ENCODE measurements around the gene ELOVL7.

Gene ELOVL7

GRCh38 chr5:60789551-60789950 is 54.5 kb downstream of the ELOVL7 start:
- no peaks in the 10 kb centered on the region for H3K27me3 ChIP-seq (ENCODE audit: control insufficient read depth, insufficient read depth, low read length)
- no peak overlapping the region for H3K4me3 ChIP-seq (ENCODE audit: low read length)
- no peak overlapping the region for H3K9ac ChIP-seq (ENCODE audit: low read length)
- no peaks in the 10 kb centered on the region for H3K9me3 ChIP-seq (ENCODE audit: control insufficient read depth, low read depth, low read length)
- no peak overlapping the region for H3K27ac ChIP-seq (ENCODE audit: low read length)
- no peaks in the 10 kb centered on the region for H3K4me1 ChIP-seq (ENCODE audit: control insufficient read depth, low read depth, low read length)
- no peaks in the 10 kb centered on the region for H3K36me3 ChIP-seq (ENCODE audit: control insufficient read depth, low read depth, low read length)

GRCh38 chr5:60788863-60789513 is 55.1 kb downstream of the ELOVL7 start:
- Histone ChIP-seq H3K27ac (ENCODE audit: low read length) (no peak overlapping the region), H3K36me3 (ENCODE audit: control insufficient read depth, low read depth, low read length) (no peaks in the 10 kb centered on the region), H3K9me3 (ENCODE audit: control insufficient read depth, low read depth, low read length) (no peaks in the 10 kb centered on the region), H3K4me1 (ENCODE audit: control insufficient read depth, low read depth, low read length) (no peaks in the 10 kb centered on the region), H3K27me3 (ENCODE audit: control insufficient read depth, insufficient read depth, low read length) (no peaks in the 10 kb centered on the region), H3K4me3 (ENCODE audit: low read length) (no peak overlapping the region), H3K9ac (ENCODE audit: low read length) (no peak overlapping the region)

DNA sequence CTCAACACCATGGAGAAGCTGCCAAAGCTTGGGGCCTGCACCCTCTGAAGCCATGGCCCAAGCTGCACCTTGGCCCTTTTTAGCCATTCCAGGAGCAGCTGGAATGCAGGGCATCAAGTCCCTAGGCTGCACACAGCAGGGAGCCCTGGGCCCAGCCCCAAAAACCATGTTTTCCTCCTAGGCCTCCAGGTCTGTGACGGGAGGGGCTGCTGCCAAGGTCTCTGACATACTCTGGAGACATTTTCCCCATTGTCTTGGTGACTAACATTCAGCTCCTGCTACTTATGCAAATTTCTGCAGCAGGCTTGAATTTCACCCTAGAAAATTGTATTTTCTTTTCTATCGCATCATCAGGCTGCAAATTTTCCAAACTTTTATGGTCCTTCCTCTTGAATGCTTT is 64.6 kb downstream of the ELOVL7 start:
- H3K4me1 ChIP-seq (ENCODE audit: control insufficient read depth, low read depth, low read length): no peaks in the 10 kb centered on the region
- H3K4me3 ChIP-seq (ENCODE audit: low read length): no peak overlapping the region
- H3K27me3 ChIP-seq (ENCODE audit: control insufficient read depth, insufficient read depth, low read length): no peaks in the 10 kb centered on the region
- no peak overlapping the region for H3K9ac ChIP-seq (ENCODE audit: low read length)
- no peaks in the 10 kb centered on the region for H3K9me3 ChIP-seq (ENCODE audit: control insufficient read depth, low read depth, low read length)
- no peaks in the 10 kb centered on the region for H3K36me3 ChIP-seq (ENCODE audit: control insufficient read depth, low read depth, low read length)
- H3K27ac ChIP-seq (ENCODE audit: low read length): no peak overlapping the region

DNA sequence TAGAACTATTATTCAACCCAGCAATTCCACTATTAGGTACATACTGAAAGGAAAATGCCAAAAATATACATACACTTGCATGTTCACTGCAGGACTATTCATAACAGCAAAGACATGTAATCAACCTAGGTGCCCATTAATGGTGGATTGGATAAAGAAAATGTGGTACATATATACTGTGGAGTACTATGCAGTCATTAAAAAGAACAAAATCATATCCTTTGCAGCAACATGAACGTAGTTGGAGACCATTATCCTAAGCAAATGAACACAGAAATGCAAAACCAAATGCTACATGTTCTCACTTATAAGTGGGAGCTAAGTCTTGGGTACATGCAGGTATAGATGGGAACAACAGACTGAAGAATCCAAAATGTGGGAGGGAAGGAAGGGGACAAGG is 67.7 kb downstream of the ELOVL7 start:
- Histone ChIP-seq H3K9me3 (ENCODE audit: control insufficient read depth, low read depth, low read length) (no peaks in the 10 kb centered on the region), H3K36me3 (ENCODE audit: control insufficient read depth, low read depth, low read length) (no peaks in the 10 kb centered on the region), H3K4me3 (ENCODE audit: low read length) (no peak overlapping the region)

GRCh38 chr5:60765019-60765709 is 78.9 kb downstream of the ELOVL7 start:
- no peaks in the 10 kb centered on the region for H3K36me3 ChIP-seq (ENCODE audit: control insufficient read depth, low read depth, low read length)
- no peak overlapping the region for H3K9ac ChIP-seq (ENCODE audit: low read length)
- no peak overlapping the region for H3K4me3 ChIP-seq (ENCODE audit: low read length)
- H3K9me3 ChIP-seq (ENCODE audit: control insufficient read depth, low read depth, low read length): no peaks in the 10 kb centered on the region
- no peaks in the 10 kb centered on the region for H3K27me3 ChIP-seq (ENCODE audit: control insufficient read depth, insufficient read depth, low read length)
- H3K27ac ChIP-seq (ENCODE audit: low read length): no peak overlapping the region
- H3K4me1 ChIP-seq (ENCODE audit: control insufficient read depth, low read depth, low read length): no peaks in the 10 kb centered on the region

More for the DNA sequence above, 67.7 kb downstream of the ELOVL7 start:
- Histone ChIP-seq H3K4me1 (ENCODE audit: control insufficient read depth, low read depth, low read length) (peaks cover 9% of the 10 kb centered on the region), H3K27ac (ENCODE audit: low read length) (no peak overlapping the region), H3K27me3 (ENCODE audit: control insufficient read depth, insufficient read depth, low read length) (no peaks in the 10 kb centered on the region), H3K9ac (ENCODE audit: low read length) (no peak overlapping the region)

GRCh38 chr5:60763061-60763460 is 81.0 kb downstream of the ELOVL7 start:
- no peaks in the 10 kb centered on the region for H3K4me1 ChIP-seq (ENCODE audit: control insufficient read depth, low read depth, low read length)
- H3K9me3 ChIP-seq (ENCODE audit: control insufficient read depth, low read depth, low read length): no peaks in the 10 kb centered on the region
- H3K36me3 ChIP-seq (ENCODE audit: control insufficient read depth, low read depth, low read length): no peaks in the 10 kb centered on the region
- no peak overlapping the region for H3K27ac ChIP-seq (ENCODE audit: low read length)
- no peaks in the 10 kb centered on the region for H3K27me3 ChIP-seq (ENCODE audit: control insufficient read depth, insufficient read depth, low read length)
- no peak overlapping the region for H3K9ac ChIP-seq (ENCODE audit: low read length)
- no peak overlapping the region for H3K4me3 ChIP-seq (ENCODE audit: low read length)

- Histone ChIP-seq H3K9me3 (ENCODE audit: control insufficient read depth, low read depth, low read length) (no peaks in the 10 kb centered on the region), H3K4me3 (ENCODE audit: low read length) (no peak overlapping the region), H3K36me3 (ENCODE audit: control insufficient read depth, low read depth, low read length) (no peaks in the 10 kb centered on the region), H3K27me3 (ENCODE audit: control insufficient read depth, insufficient read depth, low read length) (no peaks in the 10 kb centered on the region), H3K27ac (ENCODE audit: low read length) (no peak overlapping the region), H3K9ac (ENCODE audit: low read length) (no peak overlapping the region), H3K4me1 (ENCODE audit: control insufficient read depth, low read depth, low read length) (no peaks in the 10 kb centered on the region)
These were observed 89.6 kb downstream of the ELOVL7 start for GRCh38 chr5:60754495-60754894.

DNA sequence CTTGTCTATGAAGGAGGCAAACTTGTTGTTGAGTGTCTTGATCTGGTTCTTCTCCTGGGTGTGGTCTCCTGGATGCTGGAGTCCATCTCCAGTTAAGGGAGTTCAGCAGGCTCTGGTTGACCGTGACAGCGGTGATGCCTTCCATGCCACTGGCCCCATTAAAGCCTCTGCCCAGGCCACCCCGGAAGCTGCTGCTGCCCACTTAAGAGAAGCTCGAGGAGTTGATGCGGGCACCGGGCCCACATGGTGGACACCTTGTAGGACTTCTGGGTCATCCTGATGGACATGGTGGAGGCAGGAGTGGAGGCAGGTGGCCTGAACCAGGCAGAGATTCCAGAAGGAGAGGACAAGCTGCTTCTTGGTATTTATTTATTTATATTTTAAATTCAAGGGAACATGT is 99.4 kb downstream of the ELOVL7 start:
- Histone ChIP-seq H3K36me3 (ENCODE audit: control insufficient read depth, low read depth, low read length) (no peaks in the 10 kb centered on the region), H3K4me3 (ENCODE audit: low read length) (no peak overlapping the region), H3K4me1 (ENCODE audit: control insufficient read depth, low read depth, low read length) (no peaks in the 10 kb centered on the region), H3K27ac (ENCODE audit: low read length) (no peak overlapping the region), H3K9ac (ENCODE audit: low read length) (no peak overlapping the region), H3K9me3 (ENCODE audit: control insufficient read depth, low read depth, low read length) (no peaks in the 10 kb centered on the region), H3K27me3 (ENCODE audit: control insufficient read depth, insufficient read depth, low read length) (no peaks in the 10 kb centered on the region)

DNA sequence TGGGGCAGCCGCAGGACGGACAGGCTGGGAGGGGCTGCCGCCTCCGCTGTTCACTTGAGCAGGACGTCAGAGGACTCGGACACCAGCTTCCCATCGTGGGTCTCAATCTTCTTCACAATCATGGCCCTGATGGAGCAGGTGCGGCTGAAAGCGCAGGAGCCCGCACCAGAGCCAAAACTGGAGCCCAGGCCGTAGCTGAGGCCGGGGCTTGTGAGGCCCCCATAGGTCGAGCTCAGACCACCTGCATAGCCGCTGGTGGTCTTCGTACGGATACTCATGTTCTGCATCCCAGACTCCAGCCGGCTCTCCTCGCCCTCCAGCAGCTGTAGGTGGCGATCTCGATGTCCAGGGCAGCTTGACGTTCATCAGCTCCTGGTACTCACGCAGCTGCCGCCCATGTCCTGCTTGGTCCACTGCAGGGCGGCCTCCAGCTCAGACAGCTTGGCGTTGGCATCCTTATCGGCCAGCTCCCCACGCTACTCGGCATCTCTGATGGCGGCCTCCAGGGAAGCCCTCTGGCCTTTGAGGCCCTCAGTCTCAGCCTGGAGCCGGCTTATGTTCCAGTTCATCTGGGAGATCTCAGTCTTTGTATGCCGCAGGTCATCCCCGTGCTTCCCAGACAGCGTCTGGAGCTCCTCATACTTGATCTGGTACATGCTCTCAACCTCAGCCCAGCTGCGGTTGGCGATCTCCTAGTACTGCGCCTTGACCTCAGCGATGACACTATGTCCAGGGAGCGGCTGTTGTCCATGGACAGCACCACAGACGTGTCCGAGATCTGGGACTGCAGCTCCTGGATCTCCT is 100.4 kb downstream of the ELOVL7 start:
- no peak overlapping the region for H3K27ac ChIP-seq (ENCODE audit: low read length)
- no peaks in the 10 kb centered on the region for H3K36me3 ChIP-seq (ENCODE audit: control insufficient read depth, low read depth, low read length)
- H3K27me3 ChIP-seq (ENCODE audit: control insufficient read depth, insufficient read depth, low read length): no peaks in the 10 kb centered on the region
- H3K4me1 ChIP-seq (ENCODE audit: control insufficient read depth, low read depth, low read length): no peaks in the 10 kb centered on the region
- H3K9me3 ChIP-seq (ENCODE audit: control insufficient read depth, low read depth, low read length): no peaks in the 10 kb centered on the region
- no peak overlapping the region for H3K4me3 ChIP-seq (ENCODE audit: low read length)
- no peak overlapping the region for H3K9ac ChIP-seq (ENCODE audit: low read length)

DNA sequence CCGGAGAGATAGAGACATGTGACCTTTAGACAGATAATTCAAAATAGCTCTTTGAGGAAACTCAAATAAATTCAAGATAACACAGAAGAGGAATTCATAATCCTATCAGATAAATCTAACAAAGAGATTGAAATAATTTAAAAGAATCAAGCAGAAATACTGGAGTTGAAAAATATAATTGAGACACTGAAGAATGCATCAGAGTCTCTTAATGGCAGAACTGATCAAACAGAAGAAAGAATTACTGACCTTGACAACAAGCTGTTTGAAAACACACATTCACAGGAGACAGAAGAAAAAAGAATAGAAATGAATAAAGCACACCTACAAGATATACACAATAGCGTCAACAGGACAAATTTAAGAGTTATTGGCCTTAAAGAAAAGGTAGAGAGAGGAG is 103.7 kb downstream of the ELOVL7 start:
- Histone ChIP-seq H3K4me1 (ENCODE audit: control insufficient read depth, low read depth, low read length) (no peaks in the 10 kb centered on the region), H3K9me3 (ENCODE audit: control insufficient read depth, low read depth, low read length) (no peaks in the 10 kb centered on the region), H3K9ac (ENCODE audit: low read length) (no peak overlapping the region)

GRCh38 chr5:60738933-60739332 is 105.1 kb downstream of the ELOVL7 start:
- H3K4me1 ChIP-seq (ENCODE audit: control insufficient read depth, low read depth, low read length): no peaks in the 10 kb centered on the region
- H3K27ac ChIP-seq (ENCODE audit: low read length): no peak overlapping the region
- H3K36me3 ChIP-seq (ENCODE audit: control insufficient read depth, low read depth, low read length): no peaks in the 10 kb centered on the region
- no peak overlapping the region for H3K4me3 ChIP-seq (ENCODE audit: low read length)
- no peaks in the 10 kb centered on the region for H3K9me3 ChIP-seq (ENCODE audit: control insufficient read depth, low read depth, low read length)
- no peaks in the 10 kb centered on the region for H3K27me3 ChIP-seq (ENCODE audit: control insufficient read depth, insufficient read depth, low read length)
- H3K9ac ChIP-seq (ENCODE audit: low read length): no peak overlapping the region

More for the DNA sequence above, 103.7 kb downstream of the ELOVL7 start:
- no peaks in the 10 kb centered on the region for H3K36me3 ChIP-seq (ENCODE audit: control insufficient read depth, low read depth, low read length)
- no peak overlapping the region for H3K27ac ChIP-seq (ENCODE audit: low read length)
- no peaks in the 10 kb centered on the region for H3K27me3 ChIP-seq (ENCODE audit: control insufficient read depth, insufficient read depth, low read length)
- H3K4me3 ChIP-seq (ENCODE audit: low read length): no peak overlapping the region
